ENCODE data around the gene BLM. TPM values are rescaled to one million over a fixed set of nuclear protein-coding genes. Genes with fewer than 3 reads are reported as not detected.

The BLM gene
- total RNA-seq, 2 donors from 2014 or later: 19.3 to 26.7 TPM

DNA sequence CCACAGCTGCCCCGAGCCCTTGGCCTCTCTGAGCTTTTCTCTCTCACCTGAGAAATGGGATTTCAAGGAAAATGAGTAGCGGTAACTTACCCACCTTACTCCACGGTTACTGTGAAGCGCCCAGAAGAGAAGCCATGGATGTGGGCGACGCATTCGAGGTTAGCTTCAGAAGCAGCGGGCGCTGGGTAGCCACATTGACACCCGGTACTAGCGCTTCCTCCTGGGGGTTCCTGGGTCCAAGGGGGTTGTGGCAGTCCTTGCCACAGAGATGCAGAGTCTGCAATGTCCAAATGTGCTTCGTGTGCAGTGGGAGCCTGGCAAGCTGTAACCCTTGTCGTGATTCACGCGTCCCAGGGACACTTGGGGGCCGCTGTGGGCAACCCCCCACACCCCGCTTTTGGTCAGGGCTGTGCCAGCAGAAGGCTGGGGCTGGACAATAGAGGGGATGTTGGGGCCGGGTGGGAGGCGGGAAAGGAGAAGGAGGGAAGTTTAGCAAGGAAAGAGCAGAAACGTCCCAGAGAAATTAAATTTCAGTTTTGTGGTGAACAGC is 109.8 kb downstream of the BLM start:
- H3K4me3 ChIP-seq: no peak overlapping the region
- no peaks in the 10 kb centered on the region for H3K4me1 ChIP-seq
- no peaks in the 10 kb centered on the region for H3K36me3 ChIP-seq
- H3K9me3 ChIP-seq: no peaks in the 10 kb centered on the region
- H3K27ac ChIP-seq: no peak overlapping the region
- TF ChIP-seq, protein P1, sequence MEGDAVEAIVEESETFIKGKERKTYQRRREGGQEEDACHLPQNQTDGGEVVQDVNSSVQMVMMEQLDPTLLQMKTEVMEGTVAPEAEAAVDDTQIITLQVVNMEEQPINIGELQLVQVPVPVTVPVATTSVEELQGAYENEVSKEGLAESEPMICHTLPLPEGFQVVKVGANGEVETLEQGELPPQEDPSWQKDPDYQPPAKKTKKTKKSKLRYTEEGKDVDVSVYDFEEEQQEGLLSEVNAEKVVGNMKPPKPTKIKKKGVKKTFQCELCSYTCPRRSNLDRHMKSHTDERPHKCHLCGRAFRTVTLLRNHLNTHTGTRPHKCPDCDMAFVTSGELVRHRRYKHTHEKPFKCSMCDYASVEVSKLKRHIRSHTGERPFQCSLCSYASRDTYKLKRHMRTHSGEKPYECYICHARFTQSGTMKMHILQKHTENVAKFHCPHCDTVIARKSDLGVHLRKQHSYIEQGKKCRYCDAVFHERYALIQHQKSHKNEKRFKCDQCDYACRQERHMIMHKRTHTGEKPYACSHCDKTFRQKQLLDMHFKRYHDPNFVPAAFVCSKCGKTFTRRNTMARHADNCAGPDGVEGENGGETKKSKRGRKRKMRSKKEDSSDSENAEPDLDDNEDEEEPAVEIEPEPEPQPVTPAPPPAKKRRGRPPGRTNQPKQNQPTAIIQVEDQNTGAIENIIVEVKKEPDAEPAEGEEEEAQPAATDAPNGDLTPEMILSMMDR (IDR thresholded peaks at IDR 0.05): no peak
- H3K27me3 ChIP-seq: no peaks in the 10 kb centered on the region
- no peak for DNase-seq (ENCODE audit: low spot score)

DNA sequence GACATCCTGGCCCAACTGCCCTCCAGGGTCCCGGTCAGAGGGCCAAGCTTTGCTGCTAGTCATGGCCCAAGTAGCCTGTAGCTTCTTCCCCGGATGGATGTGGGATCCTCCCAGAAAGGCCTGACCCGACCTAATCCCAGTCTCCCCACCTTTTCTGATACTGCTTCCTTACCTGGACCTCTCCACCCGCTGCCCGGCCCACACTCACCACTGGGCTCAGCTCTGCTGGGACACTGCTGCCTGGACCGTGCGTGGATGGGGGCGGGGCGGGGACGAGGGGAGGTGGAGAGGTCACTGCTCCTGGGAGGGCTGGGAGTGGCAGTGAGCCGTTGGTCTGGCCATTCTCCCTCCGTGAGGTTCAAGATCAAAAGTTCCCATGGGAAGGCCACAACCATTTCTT is 111.0 kb downstream of the BLM start:
- no peak for DNase-seq (ENCODE audit: low spot score)
- no peak overlapping the region for H3K4me3 ChIP-seq
- no peaks in the 10 kb centered on the region for H3K4me1 ChIP-seq
- H3K27ac ChIP-seq: no peak overlapping the region
- H3K27me3 ChIP-seq: no peaks in the 10 kb centered on the region
- no peaks in the 10 kb centered on the region for H3K36me3 ChIP-seq
- TF ChIP-seq, protein P1 (IDR thresholded peaks at IDR 0.05): no peak
- H3K9me3 ChIP-seq: no peaks in the 10 kb centered on the region

DNA sequence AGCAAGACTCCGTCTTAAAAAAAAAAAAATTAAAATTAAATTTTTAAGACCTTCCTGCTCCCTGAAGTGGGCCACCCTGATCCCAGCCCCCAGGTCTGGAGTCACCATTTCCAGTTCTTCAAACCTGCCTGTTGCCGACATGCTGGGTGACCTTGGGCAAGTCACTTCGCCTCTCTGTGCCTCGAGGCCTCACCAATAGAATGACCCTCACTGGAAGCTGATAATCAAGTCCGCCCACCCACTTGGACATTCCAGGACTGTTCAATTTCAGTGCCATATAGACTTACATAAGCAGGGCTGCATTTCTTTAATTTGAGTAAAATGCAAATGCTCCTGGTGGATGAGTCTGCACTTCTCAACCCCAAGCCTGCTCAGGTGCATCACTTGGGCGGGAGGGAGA is 112.0 kb downstream of the BLM start:
- Histone ChIP-seq H3K4me3 (no peak overlapping the region), H3K4me1 (no peaks in the 10 kb centered on the region), H3K36me3 (no peaks in the 10 kb centered on the region), H3K9me3 (no peaks in the 10 kb centered on the region), H3K27ac (no peak overlapping the region), H3K27me3 (no peaks in the 10 kb centered on the region)
- TF ChIP-seq, protein P1 (IDR thresholded peaks at IDR 0.05): no peak
- DNase-seq (ENCODE audit: low spot score): no peak

DNA sequence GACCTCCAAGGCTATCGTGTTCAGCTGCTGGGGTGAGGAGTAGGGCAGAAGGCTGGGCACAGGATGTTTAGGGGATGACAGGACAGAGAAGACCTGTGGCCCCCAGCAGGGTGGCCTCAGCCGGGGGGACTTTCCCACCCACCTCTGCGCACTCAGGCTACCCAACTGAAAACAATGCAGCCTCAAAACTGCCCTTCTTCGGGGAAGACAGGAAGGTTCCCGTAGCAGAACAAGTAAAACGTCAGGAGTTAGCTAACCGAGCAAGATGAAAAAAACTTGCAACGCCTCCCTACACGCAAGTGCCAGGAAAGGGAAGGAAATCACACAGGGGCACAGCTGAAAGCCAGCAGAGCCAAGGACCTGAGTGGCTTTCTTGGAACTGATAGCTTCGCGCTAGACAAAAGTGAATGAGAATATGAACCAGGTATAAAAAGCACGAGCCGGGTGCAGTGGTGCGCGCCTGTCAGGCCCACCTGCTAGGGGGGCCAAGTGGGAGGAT is 112.8 kb downstream of the BLM start:
- Histone ChIP-seq H3K36me3 (no peaks in the 10 kb centered on the region), H3K27ac (peak overlapping the region in 1 of 2 donors; percentile 9), H3K4me3 (no peak overlapping the region), H3K27me3 (no peaks in the 10 kb centered on the region), H3K9me3 (no peaks in the 10 kb centered on the region), H3K4me1 (no peaks in the 10 kb centered on the region)
- TF ChIP-seq, protein P1 (IDR thresholded peaks at IDR 0.05): no peak
- no peak for DNase-seq (ENCODE audit: low spot score)

DNA sequence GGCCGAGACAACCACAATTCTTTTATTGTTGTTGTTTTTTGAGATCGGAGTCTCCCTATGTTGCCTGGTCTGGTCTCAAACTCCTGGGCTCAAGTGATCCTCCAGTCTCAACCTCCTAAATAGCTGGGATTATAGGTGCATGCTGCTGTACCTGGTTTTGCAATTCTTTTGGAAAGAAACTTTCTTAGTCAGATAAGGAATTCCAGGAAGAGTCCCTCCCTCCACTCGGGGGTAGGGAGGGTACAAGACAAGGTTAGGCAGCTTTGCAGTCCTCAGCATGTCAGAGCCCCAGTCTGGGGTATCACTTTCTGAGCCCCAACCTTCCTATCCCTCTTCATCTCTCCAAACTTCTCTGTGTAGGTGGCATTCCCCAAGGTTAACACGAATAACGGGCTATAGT is 117.5 kb downstream of the BLM start:
- no peak for DNase-seq (ENCODE audit: low spot score)
- H3K4me1 ChIP-seq: no peaks in the 10 kb centered on the region

More for the DNA sequence above, 117.5 kb downstream of the BLM start:
- Histone ChIP-seq H3K36me3 (no peaks in the 10 kb centered on the region), H3K27ac (no peak overlapping the region), H3K9me3 (no peaks in the 10 kb centered on the region), H3K27me3 (no peaks in the 10 kb centered on the region), H3K4me3 (no peak overlapping the region)
- TF ChIP-seq, protein P1 (IDR thresholded peaks at IDR 0.05): no peak

All from right atrium auricular region (tissue), 2 donors.